OCI-LY3 (cell line): ENCODE data around the gene CTNNBL1.

Source experiments
- H2AFZ ChIP-seq: fragments of 200-600, 300-600 bp; shearing (Covaris generic); 2 replicates; pipeline ENCODE4 v1.6.0; 2014; ENCODE audit warnings: antibody characterized with exemption, low read depth, low read length
- H3K27ac ChIP-seq: fragments of 200-600, 300-600 bp; sonication (generic); 2 replicates; pipeline ENCODE4 v1.5.1; 2014; ENCODE audit warnings: mild to moderate bottlenecking, low read length, moderate library complexity, mixed read lengths
- H3K27me3 ChIP-seq: fragments of 200-600, 300-600 bp; sonication (generic); 2 replicates; pipeline ENCODE4 v1.6.1; 2014; ENCODE audit warnings: low read depth, low read length, mixed read lengths
- H3K36me3 ChIP-seq: fragments of 200-600, 300-600 bp; sonication (generic); replicated peaks from 2 replicates; pipeline ENCODE3; 2014; ENCODE audit warnings: low read depth, low read length, mixed read lengths
- H3K4me1 ChIP-seq: fragments of 300-600, 200-600 bp; sonication (generic); 2 replicates; pipeline ENCODE4 v1.6.1; 2014; ENCODE audit warnings: low read length, mixed read lengths
- H3K4me2 ChIP-seq: fragments of 200-600, 300-600 bp; sonication (generic); 2 replicates; pipeline ENCODE4 v1.6.1; 2014; ENCODE audit warnings: low read length, mixed read lengths
- H3K4me3 ChIP-seq: fragments of 300-600, 200-600 bp; sonication (generic); 2 replicates; pipeline ENCODE4 v1.5.1; 2014; ENCODE audit warnings: antibody characterized with exemption, mild to moderate bottlenecking, low read length, moderate library complexity
- H3K79me2 ChIP-seq: fragments of 300-600, 200-600 bp; shearing (Covaris generic); 2 replicates; pipeline ENCODE4 v1.6.1; 2014; ENCODE audit warnings: mild to moderate bottlenecking, low read length, mixed read lengths
- H3K9ac ChIP-seq: fragments of 300-600, 200-600 bp; shearing (Covaris generic); 2 replicates; pipeline ENCODE4 v1.6.0; 2014; ENCODE audit warnings: mild to moderate bottlenecking, low read length, moderate library complexity
- H3K9me3 ChIP-seq: fragments of 200-600, 300-600 bp; shearing (Covaris generic); 2 replicates; pipeline ENCODE4 v1.6.1; 2014; ENCODE audit warnings: low read length, mixed read lengths; ENCODE audit not compliant: insufficient read depth
- H4K20me1 ChIP-seq: fragments of 200-600, 300-600 bp; sonication (generic); 2 replicates; pipeline ENCODE4 v1.6.1; 2016; ENCODE audit warnings: low read length, mixed read lengths; ENCODE audit not compliant: insufficient read depth
- CTCF ChIP-seq: fragments of 200-600, 300-600 bp; sonication (generic); IDR thresholded peaks from 2 replicates; pipeline ENCODE4 v1.5.1; 2014; ENCODE audit warnings: antibody characterized with exemption, low read length, low read depth
- EZH2phosphoT487 ChIP-seq: fragments of 200-600 bp; shearing (Covaris generic); IDR thresholded peaks from 2 replicates; pipeline ENCODE4 v1.6.1; 2018; ENCODE audit warnings: antibody characterized with exemption, mixed run types, low read depth

Gene CTNNBL1

GRCh38 chr20:37890108-37890507 is 196.3 kb downstream of the CTNNBL1 start:
- Histone ChIP-seq H3K4me3 (no peak overlapping the region), H3K36me3 (no peaks in the 10 kb centered on the region), H3K9me3 (no peaks in the 10 kb centered on the region), H3K9ac (no peak overlapping the region), H3K4me2 (no peak overlapping the region; the same call in 1 of the 2 replicates), H4K20me1 (no peaks in the 10 kb centered on the region), H3K27ac (no peak overlapping the region), H3K79me2 (no peaks in the 10 kb centered on the region), H3K4me1 (peaks cover 21% of the 10 kb centered on the region), H3K27me3 (no peaks in the 10 kb centered on the region), H2AFZ (no peak overlapping the region)
- no peak for TF ChIP-seq CTCF
- no peak for TF ChIP-seq EZH2phosphoT487

DNA sequence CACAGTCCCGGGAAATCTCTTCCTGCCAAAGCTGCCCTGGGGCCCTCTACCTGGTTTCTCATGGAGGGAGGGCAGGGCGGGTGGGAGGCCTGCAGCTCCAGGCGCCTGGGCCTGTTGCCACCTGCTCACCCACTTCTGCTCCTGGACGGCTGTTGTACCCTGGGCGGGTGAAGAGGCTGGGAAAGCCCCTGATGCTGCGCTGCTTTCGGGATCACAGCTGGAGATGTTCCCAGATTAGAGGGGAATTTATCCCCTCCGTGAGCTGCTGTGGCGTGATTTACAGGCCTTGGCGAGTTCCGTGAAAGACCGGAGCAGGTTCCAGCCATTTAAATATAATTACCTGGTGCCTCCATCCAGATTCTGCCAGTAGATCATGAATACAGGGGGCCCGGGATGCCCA is 196.8 kb downstream of the CTNNBL1 start:
- no peaks in the 10 kb centered on the region for H3K36me3 ChIP-seq
- peak overlapping the region; percentile 10; the same call in 1 of the 2 replicates for H3K4me2 ChIP-seq
- H4K20me1 ChIP-seq, result no peaks in the 10 kb centered on the region
- TF ChIP-seq EZH2phosphoT487 (no peak), CTCF (no peak)
- no peaks in the 10 kb centered on the region for H3K27me3 ChIP-seq
- H3K9me3 ChIP-seq, result no peaks in the 10 kb centered on the region
- H3K4me3 ChIP-seq, result no peak overlapping the region
- no peaks in the 10 kb centered on the region for H3K79me2 ChIP-seq
- H2AFZ ChIP-seq, result no peak overlapping the region
- H3K27ac ChIP-seq, result no peak overlapping the region
- peaks cover 21% of the 10 kb centered on the region for H3K4me1 ChIP-seq
- no peak overlapping the region for H3K9ac ChIP-seq

DNA sequence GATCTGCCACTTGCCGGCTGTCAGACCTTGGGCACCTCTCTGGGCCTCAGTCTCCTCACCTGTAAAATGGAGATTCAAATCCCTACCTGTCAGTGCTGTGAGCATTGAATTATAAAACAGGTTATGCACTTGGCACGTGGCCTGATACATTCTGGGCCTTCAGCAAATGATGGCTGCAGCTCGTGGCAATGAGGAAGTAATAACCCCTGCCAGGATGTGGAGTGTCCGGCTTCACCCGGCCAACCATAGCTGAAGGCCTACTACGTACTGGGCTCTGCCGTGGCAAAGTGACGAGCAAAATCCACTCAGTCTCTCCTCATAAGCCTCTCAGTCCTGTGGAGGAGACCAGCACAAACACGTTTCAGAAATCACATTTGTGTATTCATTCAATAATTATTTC is 198.2 kb downstream of the CTNNBL1 start:
- no peak overlapping the region for H3K9ac ChIP-seq
- H2AFZ ChIP-seq, result no peak overlapping the region
- H3K4me1 ChIP-seq, result peaks cover 22% of the 10 kb centered on the region
- H3K27ac ChIP-seq, result no peak overlapping the region
- no peaks in the 10 kb centered on the region for H4K20me1 ChIP-seq
- H3K4me3 ChIP-seq, result no peak overlapping the region
- H3K4me2 ChIP-seq, result no peak overlapping the region
- H3K36me3 ChIP-seq, result no peaks in the 10 kb centered on the region
- no peaks in the 10 kb centered on the region for H3K27me3 ChIP-seq
- H3K9me3 ChIP-seq, result no peaks in the 10 kb centered on the region
- H3K79me2 ChIP-seq, result no peaks in the 10 kb centered on the region
- TF ChIP-seq EZH2phosphoT487, result no peak
- TF ChIP-seq CTCF, result no peak

GRCh38 chr20:37893566-37894241 is 199.9 kb downstream of the CTNNBL1 start:
- no peak overlapping the region for H3K27ac ChIP-seq
- no peaks in the 10 kb centered on the region for H3K9me3 ChIP-seq
- H3K9ac ChIP-seq, result no peak overlapping the region
- H2AFZ ChIP-seq, result no peak overlapping the region
- no peaks in the 10 kb centered on the region for H3K27me3 ChIP-seq
- no peaks in the 10 kb centered on the region for H3K79me2 ChIP-seq
- H4K20me1 ChIP-seq, result no peaks in the 10 kb centered on the region
- H3K4me3 ChIP-seq, result no peak overlapping the region
- H3K36me3 ChIP-seq, result no peaks in the 10 kb centered on the region
- no peak for TF ChIP-seq EZH2phosphoT487
- no peak for TF ChIP-seq CTCF
- H3K4me1 ChIP-seq, result peaks cover 34% of the 10 kb centered on the region
- no peak overlapping the region for H3K4me2 ChIP-seq
